Endodermal cell (in vitro differentiated cells): ENCODE measurements around the gene XPO4. TPM values are rescaled to one million over a fixed set of nuclear protein-coding genes. Genes with fewer than 3 reads are reported as not detected.

ENCODE experiments used
- DNase-seq: peaks from one replicate; pipeline ENCODE4 v3.0.0-alpha.2; 2017
- H3K27ac ChIP-seq: 2 replicates; pipeline ENCODE4 v1.5.1; 2013; ENCODE audit warnings: mild to moderate bottlenecking, low read depth, low read length, moderate library complexity
- H3K27me3 ChIP-seq: 2 replicates; pipeline ENCODE4 v1.6.1; 2013; ENCODE audit warnings: mild to moderate bottlenecking, low read length, moderate library complexity; ENCODE audit not compliant: insufficient read depth, control insufficient read depth, poor library complexity, severe bottlenecking
- H3K36me3 ChIP-seq: 2 replicates; pipeline ENCODE4 v1.7.0; 2013; ENCODE audit warnings: mild to moderate bottlenecking, low read length, moderate library complexity; ENCODE audit not compliant: control insufficient read depth, insufficient read depth
- H3K4me1 ChIP-seq: one replicate; pipeline ENCODE4 v1.7.0; 2013; ENCODE audit warnings: low read length; ENCODE audit not compliant: control insufficient read depth, insufficient read depth
- H3K4me3 ChIP-seq: 2 replicates; pipeline ENCODE4 v1.5.1; 2013; ENCODE audit warnings: mild to moderate bottlenecking, low read length, moderate library complexity
- H3K9ac ChIP-seq: 2 replicates; pipeline ENCODE4 v1.6.1; 2013; ENCODE audit warnings: mild to moderate bottlenecking, low read length, moderate library complexity; ENCODE audit not compliant: poor library complexity, severe bottlenecking; ENCODE audit errors: extremely low read depth
- H3K9me3 ChIP-seq: 2 replicates; pipeline ENCODE4 v1.6.1; 2013; ENCODE audit warnings: mild to moderate bottlenecking, low read length, moderate library complexity; ENCODE audit not compliant: control insufficient read depth
- H3K27ac Mint-ChIP-seq: 2 replicates; pipeline ENCODE4 v1.8.0; 2020; ENCODE audit warnings: mixed read lengths
- H3K27me3 Mint-ChIP-seq: 2 replicates; pipeline ENCODE4 v1.8.0; 2021; ENCODE audit warnings: mild to moderate bottlenecking, mixed read lengths; ENCODE audit not compliant: insufficient read depth
- H3K36me3 Mint-ChIP-seq: 2 replicates; pipeline ENCODE4 v1.8.0; 2020; ENCODE audit warnings: low read depth, mixed read lengths
- H3K4me1 Mint-ChIP-seq: 2 replicates; pipeline ENCODE4 v1.8.0; 2020; ENCODE audit warnings: mixed read lengths
- H3K4me3 Mint-ChIP-seq: 2 replicates; pipeline ENCODE4 v1.8.0; 2020; ENCODE audit warnings: mild to moderate bottlenecking, moderate library complexity, mixed read lengths
- H3K9me3 Mint-ChIP-seq: 2 replicates; pipeline ENCODE4 v1.8.0; 2020; ENCODE audit warnings: mild to moderate bottlenecking, mixed read lengths
- CTCF ChIP-seq: fragments of 200-600 bp; sonication (generic); conservative IDR thresholded peaks from 2 replicates; pipeline ENCODE4 v1.5.0; 2021; ENCODE audit warnings: antibody characterized with exemption, mild to moderate bottlenecking
- whole genome bisulfite sequencing, 2 experiments: methylation state at CpG; one replicate each; pipeline versions ENCODE4 v1.1.5 to v1.1.7; 2013; ENCODE audit warnings: missing lambda C conversion rate in 2 of 2, mixed read lengths in 1 of 2; ENCODE audit not compliant: insufficient coverage in 1 of 2, insufficient read length in 1 of 2; 5-methylcytosine and 5-hydroxymethylcytosine counted together
- total RNA-seq, 2 donors: library from RNA; stranded (reverse); fragmentation: NEBNext Ultra II Directional in 1 of 2; extraction: Animal tissue kit (Norgen Biotek cat#: 25700) in 1 of 2; gene quantifications; 2 replicates in 1 of 2; 3 replicates in 1 of 2; pipeline ENCODE4 v1.2.1, GENCODE V29; 2021

The XPO4 gene
- total RNA-seq, 2 donors from 2014 or later = 28.8 to 32.0 TPM

- Mint-ChIP-seq H3K27me3 (no peaks in the 10 kb centered on the region), H3K4me3 (no peak overlapping the region), H3K4me1 (peaks cover 14% of the 10 kb centered on the region), H3K9me3 (no peaks in the 10 kb centered on the region), H3K27ac (no peak overlapping the region), H3K36me3 (peaks cover 36% of the 10 kb centered on the region)
- Histone ChIP-seq H3K4me3 (no peak overlapping the region), H3K27me3 (no peaks in the 10 kb centered on the region), H3K9ac (no peak overlapping the region), H3K36me3 (peaks cover 22% of the 10 kb centered on the region), H3K27ac (no peak overlapping the region), H3K4me1 (no peaks in the 10 kb centered on the region), H3K9me3 (no peaks in the 10 kb centered on the region)
- no peak for DNase-seq
- no peak for TF ChIP-seq CTCF
Measured at GRCh38 chr13:20860844-20861243, 41.7 kb downstream of the XPO4 start.

GRCh38 chr13:20856650-20857049, 45.9 kb downstream of the XPO4 start:
- no peaks in the 10 kb centered on the region for H3K4me1 ChIP-seq
- peak overlapping the region; percentile 0 for H3K27ac Mint-ChIP-seq
- H3K36me3 Mint-ChIP-seq = peaks cover 35% of the 10 kb centered on the region
- no peaks in the 10 kb centered on the region for H3K9me3 Mint-ChIP-seq
- H3K9me3 ChIP-seq = no peaks in the 10 kb centered on the region
- H3K9ac ChIP-seq = no peak overlapping the region
- H3K27ac ChIP-seq = no peak overlapping the region
- H3K36me3 ChIP-seq = peaks cover 24% of the 10 kb centered on the region
- 93 to 94% methylated on average over 4 to 5 of the region's 5 CpGs for WGBS, 2 experiments
- no peaks in the 10 kb centered on the region for H3K27me3 ChIP-seq
- no peak overlapping the region for H3K4me3 Mint-ChIP-seq
- no peak for TF ChIP-seq CTCF
- H3K27me3 Mint-ChIP-seq = no peaks in the 10 kb centered on the region
- peaks cover 12% of the 10 kb centered on the region for H3K4me1 Mint-ChIP-seq
- no peak for DNase-seq
- no peak overlapping the region for H3K4me3 ChIP-seq

GRCh38 chr13:20851844-20852402, 50.6 kb downstream of the XPO4 start:
- H3K4me1 Mint-ChIP-seq = peaks cover 32% of the 10 kb centered on the region
- H3K9me3 Mint-ChIP-seq = no peaks in the 10 kb centered on the region
- TF ChIP-seq CTCF = no peak
- Histone ChIP-seq H3K36me3 (peaks cover 13% of the 10 kb centered on the region), H3K9ac (no peak overlapping the region), H3K27ac (no peak overlapping the region), H3K4me3 (no peak overlapping the region), H3K27me3 (no peaks in the 10 kb centered on the region), H3K4me1 (peaks cover 4% of the 10 kb centered on the region), H3K9me3 (no peaks in the 10 kb centered on the region)
- 90 to 100% methylated on average over 4 of the region's 4 CpGs for WGBS, 2 experiments
- no peak for DNase-seq
- H3K27ac Mint-ChIP-seq = no peak overlapping the region
- H3K4me3 Mint-ChIP-seq = no peak overlapping the region
- H3K27me3 Mint-ChIP-seq = no peaks in the 10 kb centered on the region
- H3K36me3 Mint-ChIP-seq = peaks cover 26% of the 10 kb centered on the region
